CD4-positive, alpha-beta T cell treated with Interleukin-15 for 1 hour (primary cell): ENCODE measurements around the gene MLXIPL.
"Not testable (repeated sequence)": the region's sequence is repeated elsewhere in the genome, so short reads cannot be mapped to it uniquely, and the experiment has no call there.

Source experiments
- DNase-seq: peaks from one replicate; pipeline ENCODE4 v3.0.0-alpha.2; 2020

MLXIPL gene, protein sequence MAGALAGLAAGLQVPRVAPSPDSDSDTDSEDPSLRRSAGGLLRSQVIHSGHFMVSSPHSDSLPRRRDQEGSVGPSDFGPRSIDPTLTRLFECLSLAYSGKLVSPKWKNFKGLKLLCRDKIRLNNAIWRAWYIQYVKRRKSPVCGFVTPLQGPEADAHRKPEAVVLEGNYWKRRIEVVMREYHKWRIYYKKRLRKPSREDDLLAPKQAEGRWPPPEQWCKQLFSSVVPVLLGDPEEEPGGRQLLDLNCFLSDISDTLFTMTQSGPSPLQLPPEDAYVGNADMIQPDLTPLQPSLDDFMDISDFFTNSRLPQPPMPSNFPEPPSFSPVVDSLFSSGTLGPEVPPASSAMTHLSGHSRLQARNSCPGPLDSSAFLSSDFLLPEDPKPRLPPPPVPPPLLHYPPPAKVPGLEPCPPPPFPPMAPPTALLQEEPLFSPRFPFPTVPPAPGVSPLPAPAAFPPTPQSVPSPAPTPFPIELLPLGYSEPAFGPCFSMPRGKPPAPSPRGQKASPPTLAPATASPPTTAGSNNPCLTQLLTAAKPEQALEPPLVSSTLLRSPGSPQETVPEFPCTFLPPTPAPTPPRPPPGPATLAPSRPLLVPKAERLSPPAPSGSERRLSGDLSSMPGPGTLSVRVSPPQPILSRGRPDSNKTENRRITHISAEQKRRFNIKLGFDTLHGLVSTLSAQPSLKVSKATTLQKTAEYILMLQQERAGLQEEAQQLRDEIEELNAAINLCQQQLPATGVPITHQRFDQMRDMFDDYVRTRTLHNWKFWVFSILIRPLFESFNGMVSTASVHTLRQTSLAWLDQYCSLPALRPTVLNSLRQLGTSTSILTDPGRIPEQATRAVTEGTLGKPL

DNA sequence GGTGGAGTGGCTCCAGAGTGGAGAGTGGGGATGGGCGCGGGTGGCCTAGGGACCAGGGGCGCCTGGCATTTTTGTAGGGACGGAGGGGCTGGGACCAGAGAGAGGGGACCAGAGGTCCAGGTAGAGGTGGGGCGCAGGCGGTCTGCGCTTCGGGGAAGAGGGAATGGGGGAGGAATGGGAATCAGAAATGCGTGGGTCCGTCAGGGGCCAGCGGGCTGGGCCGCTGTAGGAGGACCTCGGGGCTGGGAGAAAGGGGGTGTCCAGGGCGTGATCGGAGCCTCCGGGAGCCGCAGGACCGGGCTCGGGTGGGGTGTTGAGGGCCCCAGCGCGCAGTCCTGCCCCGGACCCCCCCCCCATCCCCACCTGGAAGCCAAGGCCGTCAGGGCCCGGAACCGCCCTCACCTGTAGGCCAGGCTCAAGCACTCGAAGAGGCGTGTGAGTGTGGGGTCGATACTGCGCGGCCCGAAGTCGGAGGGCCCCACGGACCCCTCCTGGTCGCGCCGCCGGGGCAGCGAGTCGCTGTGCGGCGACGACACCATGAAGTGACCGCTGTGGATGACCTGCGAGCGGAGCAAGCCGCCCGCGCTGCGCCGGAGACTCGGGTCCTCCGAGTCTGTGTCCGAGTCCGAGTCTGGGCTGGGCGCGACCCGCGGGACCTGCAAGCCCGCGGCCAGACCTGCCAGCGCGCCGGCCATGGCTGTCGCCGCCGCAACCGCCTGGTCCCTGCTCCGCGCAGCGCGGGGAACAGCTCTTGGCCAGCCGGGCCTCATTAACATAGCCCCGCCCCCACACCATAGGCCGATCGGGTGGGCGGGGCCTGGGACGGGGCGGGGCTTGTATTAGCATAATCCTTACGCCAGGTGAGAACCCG is at the start of gene MLXIPL:
TSS of gene MLXIPL (minus strand) at position 725 of the 871 bp plus-strand sequence. CDS start at position 695, 30 bp downstream.
- peak; percentile 50 for DNase-seq

DNA sequence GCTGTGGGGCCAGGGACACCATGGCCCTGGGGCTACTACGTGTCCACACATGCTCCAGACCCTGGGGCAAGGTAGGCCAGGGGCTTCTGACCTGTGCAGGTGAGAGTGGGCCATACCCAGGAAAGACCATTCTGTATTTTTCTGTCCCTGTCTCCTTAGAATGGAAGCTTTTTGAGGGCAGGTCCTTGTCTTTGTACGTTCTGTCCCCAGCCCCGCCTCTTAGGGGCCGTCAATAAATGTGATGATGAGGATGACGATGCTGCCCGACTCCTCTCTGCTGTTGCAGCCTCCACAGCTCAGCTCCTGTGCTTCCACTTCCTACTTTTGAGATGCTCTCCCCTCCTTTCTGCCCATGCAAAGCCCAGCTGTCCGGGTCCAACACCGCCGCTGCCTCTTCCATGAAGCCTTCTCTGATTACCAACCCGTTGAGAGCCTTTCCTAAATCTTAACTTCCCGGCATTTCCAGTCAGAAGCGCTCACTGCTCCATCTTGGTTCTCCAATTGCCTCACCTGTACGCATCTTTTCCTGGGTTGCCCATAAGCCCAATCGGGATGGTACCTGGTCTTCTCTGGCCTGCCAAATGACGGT is 47.6 kb upstream of the MLXIPL start:
- DNase-seq = no peak

DNA sequence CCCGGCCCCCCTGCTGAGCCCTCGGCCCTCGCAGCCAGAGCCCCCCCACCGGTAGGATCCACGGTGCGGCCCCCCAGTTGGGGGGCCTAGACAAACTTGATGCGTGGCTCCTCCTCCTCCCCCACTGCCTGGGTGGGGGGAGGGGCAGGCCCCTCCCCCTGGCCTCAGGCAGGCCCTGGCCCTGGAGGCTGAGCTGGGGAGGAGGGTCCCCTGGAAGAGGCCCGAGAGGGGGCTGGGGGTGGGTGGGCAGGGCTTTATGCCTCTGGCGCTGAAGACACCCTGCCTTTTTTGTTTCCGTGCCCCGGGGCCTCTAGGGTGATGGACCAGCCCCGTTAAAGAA is 47.0 kb upstream of the MLXIPL start:
- no peak for DNase-seq

DNA sequence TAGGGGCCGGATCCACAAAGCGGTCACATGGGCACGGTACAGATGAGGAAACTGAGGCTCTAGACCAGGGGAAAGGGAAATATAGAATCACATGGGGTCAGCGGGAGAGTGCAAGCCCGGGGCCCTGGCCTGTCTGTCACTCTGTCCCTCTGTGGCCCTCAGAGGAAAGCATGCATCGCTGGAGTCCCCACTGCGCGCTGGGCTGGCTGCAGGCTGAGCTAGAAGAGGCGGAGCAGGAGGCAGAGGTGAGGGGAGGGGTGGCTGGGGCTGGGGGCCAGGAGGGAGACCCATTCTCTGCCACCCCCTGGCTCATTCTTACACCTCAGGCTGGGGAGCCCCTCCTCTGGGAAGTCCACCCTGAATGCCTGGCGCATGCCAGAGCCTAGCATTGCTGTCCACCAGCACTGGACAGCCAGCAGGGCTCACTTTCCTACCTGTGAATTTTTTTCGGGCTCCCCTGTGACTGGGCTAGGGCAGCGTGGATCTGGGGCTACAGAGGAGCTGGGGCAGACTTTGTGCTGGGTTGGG is 45.6 kb upstream of the MLXIPL start:
- DNase-seq = no peak

- no peak for DNase-seq
These were observed 45.0 kb upstream of the MLXIPL start for GRCh38 chr7:73669288-73669701.

DNA sequence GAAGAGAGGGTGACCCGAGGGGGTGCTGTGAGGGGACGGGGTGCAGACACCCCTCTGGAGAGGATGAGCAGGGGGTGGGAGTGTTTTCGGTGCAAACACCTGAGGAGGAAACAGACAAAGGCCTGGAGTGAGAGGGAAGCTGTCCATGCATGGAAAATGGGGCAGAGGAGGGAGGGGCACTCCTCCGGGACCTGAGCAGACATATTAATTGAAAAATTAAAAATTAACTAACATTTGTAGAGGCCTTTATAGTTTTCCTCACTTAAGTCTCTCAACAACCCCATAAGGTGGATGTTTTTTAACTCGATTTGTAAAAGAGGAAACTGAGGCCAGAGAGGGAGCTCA is 44.5 kb upstream of the MLXIPL start:
- no peak for DNase-seq

DNA sequence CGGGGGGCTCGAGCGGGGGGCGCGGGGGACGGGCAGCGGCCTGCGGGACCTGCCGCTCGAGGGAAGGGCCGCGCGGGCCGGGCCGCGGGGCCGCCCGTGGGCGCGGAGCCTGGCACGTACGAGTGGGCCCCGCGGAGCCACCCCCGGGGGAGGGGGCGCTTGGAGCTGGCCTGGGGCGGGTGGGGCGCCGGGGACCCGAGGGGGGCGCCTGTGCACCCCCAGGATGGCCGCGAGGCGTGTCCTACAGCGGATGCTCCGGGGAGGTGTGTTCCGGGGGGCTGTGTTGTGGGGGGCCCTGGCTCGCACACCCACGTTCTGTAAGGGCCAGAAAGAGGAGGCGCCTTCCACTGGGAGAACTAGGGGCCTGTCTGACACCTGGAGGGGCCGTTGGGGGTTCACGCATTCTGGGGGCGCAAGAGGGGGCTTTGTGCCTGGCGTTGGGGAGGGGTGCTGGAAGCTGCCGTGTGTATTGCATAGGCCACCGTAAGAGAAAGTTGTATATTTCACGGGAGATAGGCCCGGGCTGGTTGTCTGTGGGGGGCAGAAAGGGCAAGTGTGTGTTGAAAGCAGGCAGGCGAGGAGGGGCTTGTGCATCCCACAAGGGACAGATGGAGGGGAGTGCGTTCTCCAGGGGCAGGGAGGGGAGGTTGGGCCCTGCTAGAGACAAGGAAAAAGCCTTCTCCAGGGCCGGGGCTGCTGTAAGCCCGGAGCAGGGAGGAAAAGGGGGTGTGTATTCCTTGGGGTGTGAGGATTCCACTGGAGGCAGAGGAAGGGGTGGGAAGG is 44.0 kb upstream of the MLXIPL start:
- DNase-seq = no peak

DNA sequence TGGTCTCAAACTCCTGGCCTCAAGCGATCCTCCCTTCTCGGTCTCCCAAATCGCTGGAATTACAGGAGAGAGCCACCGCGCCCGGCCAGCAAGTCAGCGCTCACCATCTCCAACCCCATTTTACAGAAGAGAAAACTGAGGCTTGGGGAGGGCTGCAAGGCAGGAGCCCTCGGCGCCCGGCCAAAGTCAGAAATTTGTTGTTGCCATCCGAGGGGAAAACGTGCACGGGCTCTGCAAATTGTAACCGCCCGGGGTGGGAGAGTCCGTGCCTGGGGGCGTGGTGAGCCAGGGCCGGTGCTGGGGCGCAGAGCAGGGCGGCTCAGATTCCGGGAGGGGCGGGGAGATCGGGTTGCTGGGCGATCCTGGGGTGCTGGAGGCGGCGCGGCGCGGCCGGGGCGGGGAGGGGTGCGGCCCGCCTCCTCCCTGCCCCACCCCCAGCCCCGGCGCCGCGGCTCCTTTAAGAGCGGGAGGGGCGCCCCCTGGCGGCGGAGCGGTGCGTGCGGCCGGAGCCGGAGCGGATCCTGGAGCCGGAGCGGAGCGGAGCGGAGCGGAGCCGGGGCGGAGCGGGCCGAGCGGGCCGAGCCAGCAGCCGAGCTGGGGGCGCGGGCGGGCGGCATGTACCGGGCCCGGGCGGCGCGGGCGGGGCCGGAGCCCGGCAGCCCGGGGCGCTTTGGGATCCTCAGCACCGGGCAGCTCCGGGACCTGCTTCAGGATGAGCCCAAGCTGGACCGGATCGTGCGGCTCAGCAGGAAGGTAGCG is 43.2 kb upstream of the MLXIPL start, which contains the start of gene VPS37D:
TSS of gene VPS37D (plus strand) at position 488 of the 759 bp plus-strand sequence. CDS start at position 616, 128 bp downstream.
- DNase-seq = peak; percentile 91

DNA sequence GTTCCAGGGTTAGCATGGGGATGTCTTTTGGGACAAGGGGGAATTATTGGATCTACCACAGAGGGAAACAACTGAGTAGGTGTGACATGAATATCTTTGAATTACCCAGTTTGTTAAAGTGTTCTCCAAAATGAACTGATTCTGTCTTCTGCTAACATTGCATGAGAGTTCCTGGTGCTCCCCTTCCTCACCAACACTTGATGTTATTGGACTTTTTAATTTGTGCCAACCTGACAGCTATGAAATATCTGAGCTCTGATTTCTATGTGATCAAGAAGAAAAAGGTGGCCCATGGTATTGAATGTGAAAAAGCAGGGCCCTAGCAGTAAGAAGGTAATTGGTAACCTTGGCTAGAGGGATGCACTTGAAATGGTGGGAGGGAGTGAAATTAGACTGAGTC is 38.7 kb upstream of the MLXIPL start:
- no peak for DNase-seq

DNA sequence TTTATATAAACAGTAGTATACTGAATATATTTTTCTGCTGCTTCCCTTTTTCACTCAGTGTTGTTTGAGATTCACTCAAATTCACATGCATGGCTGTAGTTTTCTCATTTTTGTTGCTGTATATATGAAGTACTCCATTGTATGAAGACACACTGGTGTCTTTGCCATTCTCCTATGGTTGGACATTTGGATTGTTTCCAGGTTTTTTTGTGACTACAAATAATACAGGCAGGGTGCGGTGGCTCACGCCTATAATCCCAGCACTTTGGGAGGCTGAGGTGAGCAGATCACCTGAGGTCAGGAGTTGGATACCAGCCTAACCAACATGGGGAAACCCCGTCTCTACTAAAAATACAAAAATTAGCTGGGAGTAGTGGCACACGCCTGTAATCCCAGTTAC is 36.3 kb upstream of the MLXIPL start:
- not testable (repeated sequence) for DNase-seq

DNA sequence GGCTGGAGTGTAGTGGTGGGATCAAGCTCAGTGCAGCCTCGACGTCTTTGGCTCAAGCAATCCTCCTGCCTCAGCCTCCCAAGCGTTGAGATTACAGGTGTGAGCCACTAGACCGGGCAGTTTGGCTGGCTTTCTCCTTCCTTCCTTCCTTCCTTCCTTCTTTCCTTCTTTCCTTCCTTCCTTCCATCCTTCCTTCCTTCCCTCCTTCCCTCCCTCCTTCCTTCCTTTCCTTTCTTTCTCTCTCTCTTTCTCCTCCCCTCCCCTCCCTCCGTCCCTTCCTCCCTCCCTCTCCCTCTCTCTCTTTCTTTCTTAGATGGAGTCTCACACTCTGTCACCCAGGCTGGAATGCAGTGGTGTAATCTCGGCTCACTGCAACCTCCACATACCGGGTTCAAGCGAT is 35.7 kb upstream of the MLXIPL start:
- DNase-seq = no peak

DNA sequence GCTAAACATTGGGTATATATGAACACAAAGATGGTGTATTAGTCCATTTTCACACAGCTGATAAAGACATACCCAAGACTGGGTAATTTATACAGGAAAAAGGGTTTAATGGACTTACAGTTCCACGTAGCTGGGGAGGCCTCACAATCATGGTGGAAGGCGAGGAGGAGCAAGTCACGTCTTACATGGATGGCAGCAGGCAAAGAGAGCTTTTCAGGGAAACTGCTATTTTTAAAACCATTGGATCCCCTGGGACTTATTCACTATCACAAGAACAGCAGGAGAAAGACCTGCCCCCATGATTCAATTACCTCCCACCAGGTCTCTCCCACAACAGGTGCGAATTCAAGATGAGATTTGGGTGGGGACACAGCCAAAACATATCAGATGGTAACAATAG is 31.0 kb upstream of the MLXIPL start:
- not testable (repeated sequence) for DNase-seq

- DNase-seq = no peak
These were observed 28.2 kb upstream of the MLXIPL start for GRCh38 chr7:73652541-73652949.

GRCh38 chr7:73650524-73650923 is 26.2 kb upstream of the MLXIPL start:
- no peak for DNase-seq

GRCh38 chr7:73649576-73649975 is 25.3 kb upstream of the MLXIPL start:
- DNase-seq = no peak

- DNase-seq = no peak
These were observed 24.4 kb upstream of the MLXIPL start for GRCh38 chr7:73648593-73649332.

GRCh38 chr7:73647725-73648592 is 23.6 kb upstream of the MLXIPL start:
- DNase-seq = no peak

DNA sequence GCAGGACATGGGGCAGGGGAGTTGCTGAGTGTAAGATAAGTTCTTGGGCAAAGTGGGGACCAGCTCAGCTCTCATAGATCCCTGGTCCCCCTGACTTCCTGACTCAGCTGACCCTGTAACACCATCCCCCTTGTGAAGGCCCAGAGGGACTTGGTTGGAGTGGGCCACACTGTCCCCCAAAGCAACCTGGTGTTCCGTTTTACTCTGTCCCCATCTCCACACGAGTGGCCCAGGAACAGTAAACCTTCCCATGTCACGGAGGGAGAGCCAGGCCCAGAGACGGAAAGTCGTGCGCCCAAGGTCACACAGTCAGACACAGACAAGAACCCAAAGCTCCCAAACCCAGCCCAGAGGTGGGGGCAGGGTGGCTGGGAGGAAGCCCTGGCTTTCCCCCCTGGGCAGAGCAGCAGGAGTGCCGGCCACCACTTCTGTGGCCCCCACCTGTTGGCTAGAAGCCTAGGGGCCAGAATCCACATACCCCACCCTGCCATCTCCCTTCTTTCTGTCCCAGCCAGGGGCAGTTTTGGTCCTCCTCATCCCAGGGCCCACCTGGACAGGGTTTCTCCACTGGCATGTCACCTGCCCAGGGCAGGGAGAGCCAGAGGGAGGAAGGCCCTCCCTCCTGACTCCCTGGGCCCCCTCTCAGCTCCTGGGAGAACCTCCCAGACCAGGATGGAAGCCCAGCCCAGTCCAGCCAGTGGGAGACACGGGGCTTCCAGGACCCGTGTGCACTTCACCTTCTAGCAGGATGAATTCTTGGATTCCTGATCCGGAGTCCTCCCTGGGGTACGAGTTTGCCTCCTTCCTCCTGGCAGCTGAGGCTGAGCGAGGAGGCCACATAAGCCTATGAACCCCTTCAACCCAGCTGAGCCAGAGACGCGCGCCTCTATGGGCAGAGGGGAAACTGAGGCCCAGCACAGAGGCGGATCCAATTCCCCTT is 22.7 kb upstream of the MLXIPL start:
- no peak for DNase-seq
